ENCODE data around the gene GBX1. TPM values are rescaled to one million over a fixed set of nuclear protein-coding genes. Genes with fewer than 3 reads are reported as not detected.

GBX1 gene
- total RNA-seq, 3 donors from 2014 or later: not detected

DNA sequence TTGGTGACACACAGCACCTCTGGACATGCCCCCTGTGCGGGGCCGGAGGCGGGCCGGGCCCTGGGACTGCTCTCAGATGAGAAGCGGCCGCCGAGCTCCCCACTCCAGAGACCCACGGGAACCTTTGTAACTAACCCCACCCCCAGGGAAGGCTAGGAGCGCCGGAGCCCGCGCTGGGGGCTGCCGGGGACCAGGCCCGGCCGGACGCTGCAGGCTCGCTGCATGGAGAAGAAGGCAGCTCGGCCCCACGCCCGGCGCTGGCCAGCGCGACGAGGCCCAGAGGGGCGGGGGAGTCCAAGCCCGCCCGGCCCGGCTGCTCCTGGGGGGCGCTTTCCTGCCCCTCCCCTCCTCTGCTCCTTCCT lies 44.7 kb downstream of the GBX1 start:
- ATAC-seq: no peak
- H3K9me3 ChIP-seq: no peaks in the 10 kb centered on the region
- H3K4me1 ChIP-seq (ENCODE audit: low read depth): peaks cover 12% of the 10 kb centered on the region
- no peak for TF ChIP-seq CTCF (IDR thresholded peaks at IDR 0.05)
- intact Hi-C loops (cut with DNase I, micrococcal nuclease): loop anchor here in 1 of 2 donors (5.0 kb wide), 1 partner anchor 50 kb away; no protein-coding TSS in a partner anchor
- peak in 1 of 3 donors; percentile 29 for DNase-seq
- no peak overlapping the region for H3K4me3 ChIP-seq
- H3K36me3 ChIP-seq (ENCODE audit: low read depth): peaks cover 3% of the 10 kb centered on the region

- H3K36me3 ChIP-seq (ENCODE audit: low read depth): peaks cover 8% of the 10 kb centered on the region
- no peak overlapping the region for H3K4me3 ChIP-seq
- TF ChIP-seq CTCF (IDR thresholded peaks at IDR 0.05): no peak
- intact Hi-C loops (cut with DNase I, micrococcal nuclease): loop anchor here in 1 of 2 donors (5.0 kb wide), 1 partner anchor 50 kb away; no protein-coding TSS in a partner anchor
- peaks cover 12% of the 10 kb centered on the region for H3K4me1 ChIP-seq (ENCODE audit: low read depth)
- DNase-seq (no peak), ATAC-seq (no peak)
- no peaks in the 10 kb centered on the region for H3K9me3 ChIP-seq
Measured at GRCh38 chr7:151122276-151122675, 45.2 kb downstream of the GBX1 start.

- peaks cover 9% of the 10 kb centered on the region for H3K36me3 ChIP-seq (ENCODE audit: low read depth)
- ATAC-seq (no peak), DNase-seq (no peak)
- H3K4me1 ChIP-seq (ENCODE audit: low read depth): peaks cover 9% of the 10 kb centered on the region
- no peak for TF ChIP-seq CTCF (IDR thresholded peaks at IDR 0.05)
- no peak overlapping the region for H3K4me3 ChIP-seq
- no peaks in the 10 kb centered on the region for H3K9me3 ChIP-seq
- intact Hi-C loops (cut with DNase I, micrococcal nuclease): loop anchor here in 1 of 2 donors (5.0 kb wide), 1 partner anchor 51 kb away; no protein-coding TSS in a partner anchor
Measured at GRCh38 chr7:151121380-151122170, 45.9 kb downstream of the GBX1 start.

DNA sequence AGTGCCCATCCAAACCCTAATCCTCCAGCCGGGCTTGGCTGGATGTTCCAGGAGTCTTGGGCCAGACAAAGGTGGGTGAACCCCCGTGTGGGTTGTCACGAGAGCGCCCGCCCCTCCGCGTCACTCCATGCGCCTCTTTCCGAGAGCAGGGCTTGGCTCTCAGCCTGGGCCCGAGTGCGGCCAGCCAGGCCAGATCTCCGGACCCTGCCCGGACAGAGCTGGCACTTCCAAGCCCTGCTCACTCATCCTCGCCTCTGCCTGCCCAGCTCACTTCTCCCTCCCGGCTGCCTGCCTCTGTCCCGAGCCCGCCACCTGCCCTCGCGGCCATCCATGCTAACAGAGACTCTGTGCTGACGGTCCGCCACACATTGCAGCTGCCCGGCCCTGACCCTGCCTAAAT lies 46.6 kb downstream of the GBX1 start:
- intact Hi-C loops (cut with DNase I, micrococcal nuclease): loop anchor here in 1 of 2 donors (5.0 kb wide), 1 partner anchor 51 kb away; no protein-coding TSS in a partner anchor
- H3K36me3 ChIP-seq (ENCODE audit: low read depth): peaks cover 9% of the 10 kb centered on the region

DNA sequence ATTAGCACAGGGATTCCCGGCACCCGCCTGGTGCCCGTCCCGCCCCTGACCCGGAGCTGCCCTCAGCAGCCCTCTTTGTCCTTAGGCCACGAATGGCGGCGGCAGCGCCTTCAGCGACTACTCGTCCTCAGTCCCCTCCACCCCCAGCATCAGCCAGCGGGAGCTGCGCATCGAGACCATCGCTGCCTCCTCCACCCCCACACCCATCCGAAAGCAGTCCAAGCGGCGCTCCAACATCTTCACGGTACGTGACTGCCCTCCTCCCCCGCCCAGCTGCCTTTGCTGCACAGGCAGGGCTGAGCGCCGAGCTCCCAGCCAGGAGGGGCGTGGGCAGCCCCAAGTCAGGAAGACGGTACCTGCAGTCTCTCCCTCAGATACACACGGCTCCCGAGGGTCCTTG lies 47.6 kb downstream of the GBX1 start:
- no peak overlapping the region for H3K4me3 ChIP-seq
- no peak for ATAC-seq
- peaks cover 9% of the 10 kb centered on the region for H3K36me3 ChIP-seq (ENCODE audit: low read depth)
- intact Hi-C loops (cut with DNase I, micrococcal nuclease): loop anchor here in 1 of 2 donors (5.0 kb wide), 1 partner anchor 52 kb away; no protein-coding TSS in a partner anchor
- TF ChIP-seq CTCF (IDR thresholded peaks at IDR 0.05): no peak
- H3K4me1 ChIP-seq (ENCODE audit: low read depth): peaks cover 6% of the 10 kb centered on the region
- no peaks in the 10 kb centered on the region for H3K9me3 ChIP-seq
- DNase-seq: no peak

More for the DNA sequence above, 46.6 kb downstream of the GBX1 start:
- Histone ChIP-seq H3K4me3 (no peak overlapping the region), H3K9me3 (no peaks in the 10 kb centered on the region), H3K4me1 (ENCODE audit: low read depth) (peaks cover 9% of the 10 kb centered on the region)
- no peak for TF ChIP-seq CTCF (IDR thresholded peaks at IDR 0.05)
- DNase-seq: no peak
- no peak for ATAC-seq

Data from mucosa of descending colon (tissue), 3 donors.